IPS DF 19.7 (cell line): ENCODE results near the gene ZNF616.
"Not testable (repeated sequence)": the region's sequence is repeated elsewhere in the genome, so short reads cannot be mapped to it uniquely, and the experiment has no call there.

ENCODE experiments used
- DNase-seq: peaks from one replicate; pipeline ENCODE4 v3.0.0-alpha.2; 2013; ENCODE audit warnings: low read depth, low spot score

The ZNF616 gene

DNA sequence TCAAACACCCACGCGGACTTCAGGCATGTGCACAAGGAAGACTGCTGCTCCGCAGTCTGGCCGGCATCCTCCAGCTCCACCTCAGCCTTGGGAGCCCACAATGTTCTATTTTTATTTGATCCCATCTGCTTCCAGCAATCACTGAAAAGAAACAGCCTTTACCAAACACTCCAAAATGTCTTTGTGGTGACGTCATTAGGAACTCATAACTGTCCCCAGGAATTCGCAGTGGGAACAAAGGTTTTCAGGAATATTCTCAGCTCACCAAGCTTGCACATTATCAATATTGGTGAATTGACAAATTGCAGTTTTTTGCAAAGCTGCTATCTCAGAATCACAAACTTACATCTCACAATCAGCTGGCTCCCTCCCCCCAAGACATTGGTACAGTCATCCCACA, 29.0 kb downstream of the ZNF616 start:
- no peak for DNase-seq

DNA sequence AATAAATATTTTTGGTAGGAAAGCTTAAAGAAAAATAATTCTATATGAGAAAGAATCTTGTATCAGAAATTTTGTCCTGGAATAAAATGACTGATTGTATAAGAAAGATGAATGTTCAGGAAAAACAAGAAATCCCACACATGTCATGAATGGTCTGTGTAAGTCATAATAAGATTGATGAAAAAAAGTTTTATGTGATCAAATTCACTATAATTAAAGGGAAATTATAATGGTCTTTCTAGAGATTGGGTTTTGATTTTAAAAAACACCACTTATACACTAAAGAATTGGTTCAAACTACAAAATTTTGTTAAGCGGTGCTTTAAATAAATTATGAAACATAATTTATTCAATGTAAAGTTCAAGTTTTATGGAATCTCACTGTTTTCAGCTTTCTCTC, 37.0 kb downstream of the ZNF616 start:
- no peak for DNase-seq

DNA sequence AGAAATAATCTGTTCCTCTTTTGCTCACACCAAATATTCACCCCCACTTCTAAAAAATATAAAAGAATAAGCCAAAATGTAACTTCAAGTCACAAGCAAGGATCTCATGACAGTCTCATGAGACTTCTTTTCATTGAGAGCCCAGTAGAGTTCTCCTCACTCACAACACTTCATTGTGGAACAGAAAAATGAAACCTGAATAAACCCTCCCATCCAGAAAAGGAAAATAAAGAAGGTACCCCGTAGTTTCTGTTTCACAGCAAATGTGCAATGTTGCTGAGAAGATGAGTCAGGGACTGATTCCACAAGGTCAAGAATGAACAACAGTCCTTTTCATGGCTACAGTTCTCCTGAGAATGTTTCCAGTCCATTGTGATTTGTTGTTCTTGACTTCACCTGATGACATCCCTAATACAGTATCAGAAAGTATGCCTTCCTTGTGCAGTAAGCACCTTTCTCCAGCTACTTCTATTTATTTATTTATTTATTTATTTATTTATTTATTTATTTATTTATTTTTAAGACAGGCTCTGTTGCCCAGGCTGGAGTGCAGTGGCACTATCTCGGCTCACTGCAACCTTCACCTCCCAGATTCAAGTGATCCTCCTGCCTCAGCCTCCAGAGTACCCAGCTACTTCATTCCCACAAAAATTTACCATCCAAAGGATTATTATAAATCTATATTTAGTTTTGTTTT, 37.7 kb downstream of the ZNF616 start:
- no peak for DNase-seq

GRCh38 chr19:52099497-52100138, 40.1 kb downstream of the ZNF616 start:
- no peak for DNase-seq

DNA sequence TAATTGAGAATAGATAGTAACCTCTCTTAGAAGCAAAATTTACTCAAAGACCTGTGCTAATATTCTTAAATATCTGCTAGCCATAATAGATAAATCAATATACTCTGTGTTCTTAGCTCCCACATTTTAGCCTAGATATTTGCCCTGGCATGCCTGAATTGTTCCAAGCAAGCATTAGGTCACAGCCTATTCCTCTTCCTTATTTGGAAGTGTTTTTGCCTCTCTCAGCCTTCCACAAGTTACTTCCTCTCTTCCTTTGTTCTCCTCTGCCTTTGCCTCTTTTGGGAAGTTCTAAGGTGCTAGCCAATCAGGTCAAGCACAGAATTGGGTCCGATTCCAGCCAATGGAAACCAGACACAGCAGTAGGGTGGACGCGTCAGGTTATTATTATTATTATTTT, 43.3 kb downstream of the ZNF616 start:
- not testable (repeated sequence) for DNase-seq

DNA sequence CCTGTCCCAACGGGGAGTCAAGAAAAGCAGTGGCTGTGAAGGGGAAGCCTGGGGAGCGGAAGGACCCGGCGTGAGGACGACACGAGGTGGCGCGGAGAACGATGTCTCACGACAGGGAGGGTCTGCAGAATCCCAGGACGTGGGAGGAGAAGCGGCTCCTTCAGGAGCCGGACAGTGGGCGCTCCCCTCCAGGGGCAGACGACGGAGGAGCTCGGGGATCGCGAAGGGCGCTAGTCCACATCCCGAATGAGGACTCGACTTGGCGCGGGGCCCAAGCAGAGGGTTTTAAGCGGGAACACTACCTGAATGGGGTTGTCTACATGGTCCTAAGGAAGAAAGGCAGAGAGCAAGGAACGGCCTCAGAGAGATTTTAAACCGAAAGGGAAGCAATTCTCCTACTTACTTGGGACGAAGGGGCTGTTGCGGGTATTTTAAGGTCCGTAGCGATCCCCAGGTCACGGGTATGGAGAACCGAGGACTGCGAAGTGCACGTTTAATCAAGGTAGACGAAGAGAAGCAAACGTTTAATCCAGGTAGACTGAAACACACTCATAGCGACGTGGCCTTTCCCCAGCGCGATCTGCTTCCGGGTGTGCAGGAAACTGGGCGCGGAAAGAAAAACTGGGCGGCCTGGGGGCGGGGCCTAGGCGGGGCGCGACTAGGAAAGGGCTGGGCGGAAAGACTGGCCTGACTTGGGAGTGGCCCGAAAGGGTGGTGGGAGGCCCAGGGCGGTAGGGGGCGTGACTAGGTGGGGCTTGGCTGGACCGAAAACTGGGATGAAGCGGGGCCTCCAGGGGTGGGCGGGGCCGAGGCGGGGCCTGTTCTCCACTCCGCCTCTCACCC, 44.3 kb downstream of the ZNF616 start, which contains the start of gene ZNF841:
TSS of gene ZNF841 (minus strand) at position 594 of the 843 bp plus-strand sequence. CDS start 10,964 bp downstream, outside the sequence.
- DNase-seq, result peak; percentile 65

DNA sequence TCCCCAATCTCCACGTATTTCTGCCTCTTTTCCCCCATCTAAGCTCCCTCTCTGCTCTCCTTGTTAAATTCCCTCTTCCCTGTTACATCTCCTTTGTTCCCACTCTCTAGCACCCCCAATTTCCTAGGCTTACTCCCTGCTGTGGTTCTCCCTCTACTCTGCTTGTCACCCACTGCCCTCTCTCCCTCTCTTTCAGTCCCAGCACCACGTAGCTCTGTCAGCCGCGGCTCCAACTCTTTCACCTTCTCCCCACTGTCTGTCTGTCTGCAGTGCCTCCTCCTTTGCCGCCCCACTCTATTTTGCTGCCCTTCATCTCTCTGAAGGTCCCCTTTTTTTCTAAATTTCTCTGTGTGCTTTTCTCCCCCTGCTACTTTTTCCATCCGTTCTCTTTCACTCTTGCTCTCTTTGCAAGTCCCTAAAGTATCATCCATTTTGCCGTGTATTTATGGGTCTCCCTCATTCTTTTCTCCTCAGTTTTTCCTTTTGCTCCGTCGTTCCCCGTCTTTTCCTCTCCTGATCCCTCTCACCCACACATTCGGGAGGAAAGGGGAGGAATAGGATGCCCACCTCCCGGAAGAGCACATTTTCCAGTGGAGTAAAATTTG, 45.1 kb downstream of the ZNF616 start:
- no peak for DNase-seq

DNA sequence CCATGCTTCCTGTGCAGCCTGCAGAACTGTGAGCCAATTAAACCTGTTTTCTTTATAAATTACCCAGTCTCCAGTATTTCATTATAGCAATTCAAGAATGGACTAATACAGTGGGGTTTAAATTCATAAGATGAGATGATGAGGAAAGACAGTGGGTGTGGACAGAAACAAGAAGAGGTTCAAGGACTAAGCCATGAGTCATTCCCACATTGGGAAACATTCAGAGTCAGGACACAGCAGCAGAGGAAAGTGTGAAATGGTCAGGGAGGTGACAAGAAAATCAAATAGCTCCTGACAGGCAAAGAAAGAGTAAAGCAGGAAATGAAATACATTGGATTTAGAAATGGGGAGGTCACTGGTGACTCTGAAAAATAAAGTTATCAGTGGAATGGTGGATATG, 53.3 kb downstream of the ZNF616 start:
- no peak for DNase-seq

GRCh38 chr19:52070496-52070895, 69.2 kb downstream of the ZNF616 start:
- DNase-seq, result no peak

DNA sequence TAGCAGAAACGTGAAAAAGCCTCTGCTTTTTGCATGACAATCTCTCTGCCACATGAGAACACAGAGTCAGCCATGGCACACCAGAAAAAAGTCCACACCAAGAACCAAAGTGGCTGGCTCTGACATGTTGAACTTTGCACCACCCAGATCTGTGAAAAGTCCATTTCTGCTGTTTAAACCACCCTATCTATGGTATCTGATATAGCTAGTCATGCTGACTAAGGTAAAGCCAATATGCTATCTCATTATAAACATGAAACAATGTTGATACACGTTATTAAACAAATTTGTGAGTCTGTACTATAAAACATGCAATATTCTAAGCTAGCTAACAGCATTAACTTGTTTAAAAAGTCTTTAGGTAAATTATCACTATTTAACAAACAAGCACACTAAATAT, 70.1 kb downstream of the ZNF616 start:
- no peak for DNase-seq

GRCh38 chr19:52066258-52066863, 73.4 kb downstream of the ZNF616 start:
- DNase-seq, result no peak

DNA sequence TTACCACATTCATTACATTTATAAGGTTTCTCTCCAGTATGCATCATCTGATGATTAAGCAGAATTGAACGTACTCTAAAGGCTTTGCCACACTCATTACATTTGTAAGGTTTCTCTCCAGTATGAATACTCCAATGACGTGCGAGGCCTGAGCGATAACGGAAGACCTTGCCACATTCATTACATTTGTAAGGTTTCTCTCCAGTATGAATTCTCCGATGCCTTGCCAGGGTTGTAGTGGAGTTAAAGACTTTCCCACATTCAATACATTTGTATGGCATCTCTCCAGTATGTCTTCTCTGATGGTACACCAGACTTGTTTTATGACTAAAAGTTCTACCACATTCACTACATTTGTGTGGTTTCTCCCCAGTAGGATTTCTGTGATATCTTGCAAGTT, 74.3 kb downstream of the ZNF616 start:
- DNase-seq, result no peak
